Neural crest cell (in vitro differentiated cells): ENCODE measurements around the gene NR1H4. TPM values are rescaled to one million over a fixed set of nuclear protein-coding genes. Genes with fewer than 3 reads are reported as not detected.
"Not testable (repeated sequence)": the region's sequence is repeated elsewhere in the genome, so short reads cannot be mapped to it uniquely, and the experiment has no call there.

Source experiments
- DNase-seq: peaks from one replicate; pipeline ENCODE4 v3.0.0; 2021; ENCODE audit warnings: low read depth, mixed read lengths, low spot score
- H3K27ac Mint-ChIP-seq: one replicate; pipeline ENCODE4 v1.8.0; 2021; ENCODE audit warnings: mild to moderate bottlenecking, mixed read lengths; ENCODE audit not compliant: unreplicated experiment
- H3K27me3 Mint-ChIP-seq: 2 replicates; pipeline ENCODE4 v1.8.0; 2021; ENCODE audit warnings: low read depth, mild to moderate bottlenecking, mixed read lengths
- H3K36me3 Mint-ChIP-seq: 2 replicates; pipeline ENCODE4 v1.8.0; 2021; ENCODE audit warnings: low read depth, mild to moderate bottlenecking, mixed read lengths
- H3K4me1 Mint-ChIP-seq: 2 replicates; pipeline ENCODE4 v1.8.0; 2021; ENCODE audit warnings: mixed read lengths
- H3K4me3 Mint-ChIP-seq: one replicate; pipeline ENCODE4 v1.8.0; 2021; ENCODE audit warnings: mild to moderate bottlenecking, mixed read lengths
- H3K9me3 Mint-ChIP-seq: 2 replicates; pipeline ENCODE4 v1.8.0; 2021; ENCODE audit warnings: mixed read lengths
- total RNA-seq: library from RNA; stranded (reverse); gene quantifications from 2 replicates; pipeline ENCODE4 v1.2.1, GENCODE V29; 2021
- TF ChIP-seq, protein P1 (sequence below): fragments of 200-600 bp; sonication (generic); conservative IDR thresholded peaks from 2 replicates; pipeline ENCODE4 v1.5.0; 2021; ENCODE audit warnings: antibody characterized with exemption, mild to moderate bottlenecking

The NR1H4 gene
- total RNA-seq, 1 donor from 2014 or later = not detected

DNA sequence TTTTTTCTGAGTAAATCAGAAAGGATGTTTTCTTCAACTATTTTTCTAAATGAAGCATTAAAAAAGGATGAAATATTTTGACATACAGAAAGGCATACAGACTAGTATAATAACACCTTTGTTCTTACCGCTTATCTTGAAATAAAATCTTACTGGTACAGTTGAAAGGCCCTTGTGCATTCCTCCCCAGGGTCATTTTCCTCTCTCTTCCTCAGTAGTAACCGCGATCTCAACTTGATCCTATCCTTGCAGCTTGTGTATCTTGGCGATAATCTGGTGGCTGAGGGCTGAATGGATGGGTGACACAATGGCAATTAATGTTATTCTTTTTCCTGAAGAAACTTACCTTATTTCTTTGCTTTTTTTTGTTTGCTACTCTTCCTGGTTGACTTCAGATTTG is 118.3 kb downstream of the NR1H4 start:
- H3K36me3 Mint-ChIP-seq = peaks cover 32% of the 10 kb centered on the region
- H3K27ac Mint-ChIP-seq = peak overlapping the region; percentile 85
- DNase-seq = no peak
- no peak overlapping the region for H3K4me3 Mint-ChIP-seq
- H3K27me3 Mint-ChIP-seq = no peaks in the 10 kb centered on the region
- H3K4me1 Mint-ChIP-seq = peaks cover 44% of the 10 kb centered on the region
- TF ChIP-seq, protein P1, sequence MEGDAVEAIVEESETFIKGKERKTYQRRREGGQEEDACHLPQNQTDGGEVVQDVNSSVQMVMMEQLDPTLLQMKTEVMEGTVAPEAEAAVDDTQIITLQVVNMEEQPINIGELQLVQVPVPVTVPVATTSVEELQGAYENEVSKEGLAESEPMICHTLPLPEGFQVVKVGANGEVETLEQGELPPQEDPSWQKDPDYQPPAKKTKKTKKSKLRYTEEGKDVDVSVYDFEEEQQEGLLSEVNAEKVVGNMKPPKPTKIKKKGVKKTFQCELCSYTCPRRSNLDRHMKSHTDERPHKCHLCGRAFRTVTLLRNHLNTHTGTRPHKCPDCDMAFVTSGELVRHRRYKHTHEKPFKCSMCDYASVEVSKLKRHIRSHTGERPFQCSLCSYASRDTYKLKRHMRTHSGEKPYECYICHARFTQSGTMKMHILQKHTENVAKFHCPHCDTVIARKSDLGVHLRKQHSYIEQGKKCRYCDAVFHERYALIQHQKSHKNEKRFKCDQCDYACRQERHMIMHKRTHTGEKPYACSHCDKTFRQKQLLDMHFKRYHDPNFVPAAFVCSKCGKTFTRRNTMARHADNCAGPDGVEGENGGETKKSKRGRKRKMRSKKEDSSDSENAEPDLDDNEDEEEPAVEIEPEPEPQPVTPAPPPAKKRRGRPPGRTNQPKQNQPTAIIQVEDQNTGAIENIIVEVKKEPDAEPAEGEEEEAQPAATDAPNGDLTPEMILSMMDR = no peak
- peaks cover 18% of the 10 kb centered on the region for H3K9me3 Mint-ChIP-seq

DNA sequence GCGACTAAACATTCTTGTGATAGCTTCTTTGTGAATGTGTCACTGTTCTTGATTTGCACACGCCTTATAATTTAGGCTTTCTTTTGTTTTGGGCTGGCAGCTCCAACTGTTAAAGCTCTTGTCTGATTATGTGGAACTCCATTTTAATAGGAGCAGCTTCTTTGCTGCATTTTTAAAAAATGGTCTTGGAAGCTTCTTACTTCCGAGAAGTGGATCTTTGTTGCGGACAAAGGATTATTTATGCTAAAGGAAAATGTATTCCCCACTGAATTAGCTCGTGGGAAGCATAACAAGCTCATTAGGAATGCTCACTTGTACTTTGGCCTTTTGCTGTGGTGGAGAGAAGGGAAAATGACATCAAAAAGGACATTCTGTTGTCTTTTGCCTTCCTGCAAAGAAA is 119.8 kb downstream of the NR1H4 start:
- H3K4me1 Mint-ChIP-seq = peaks cover 45% of the 10 kb centered on the region
- peak overlapping the region; percentile 79 for H3K4me3 Mint-ChIP-seq
- peaks cover 11% of the 10 kb centered on the region for H3K9me3 Mint-ChIP-seq
- H3K36me3 Mint-ChIP-seq = peaks cover 22% of the 10 kb centered on the region
- TF ChIP-seq, protein P1 = no peak
- peak overlapping the region; percentile 93 for H3K27ac Mint-ChIP-seq
- H3K27me3 Mint-ChIP-seq = no peaks in the 10 kb centered on the region
- no peak for DNase-seq

DNA sequence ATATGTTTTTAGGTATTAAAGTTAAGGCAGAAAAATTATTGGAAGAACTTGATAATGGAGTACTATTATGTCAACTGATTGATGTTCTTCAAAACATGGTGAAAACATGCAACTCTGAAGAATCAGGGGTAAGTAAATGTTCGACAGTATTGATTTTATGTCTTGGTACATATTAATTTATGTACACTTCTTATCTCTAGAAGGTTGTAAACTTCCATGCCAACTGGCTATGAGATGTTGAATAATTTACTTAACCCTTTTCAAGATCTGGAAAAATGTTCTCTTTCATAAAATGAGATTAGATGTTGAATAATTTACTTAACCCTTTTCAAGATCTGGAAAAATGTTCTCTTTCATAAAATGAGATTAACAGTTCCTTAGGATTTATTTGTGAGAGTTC is 128.0 kb downstream of the NR1H4 start:
- H3K4me1 Mint-ChIP-seq = peaks cover 5% of the 10 kb centered on the region
- H3K4me3 Mint-ChIP-seq = no peak overlapping the region
- no peaks in the 10 kb centered on the region for H3K27me3 Mint-ChIP-seq
- H3K27ac Mint-ChIP-seq = no peak overlapping the region
- H3K9me3 Mint-ChIP-seq = peaks cover 5% of the 10 kb centered on the region
- TF ChIP-seq, protein P1 = no peak
- peaks cover 26% of the 10 kb centered on the region for H3K36me3 Mint-ChIP-seq
- DNase-seq = no peak

DNA sequence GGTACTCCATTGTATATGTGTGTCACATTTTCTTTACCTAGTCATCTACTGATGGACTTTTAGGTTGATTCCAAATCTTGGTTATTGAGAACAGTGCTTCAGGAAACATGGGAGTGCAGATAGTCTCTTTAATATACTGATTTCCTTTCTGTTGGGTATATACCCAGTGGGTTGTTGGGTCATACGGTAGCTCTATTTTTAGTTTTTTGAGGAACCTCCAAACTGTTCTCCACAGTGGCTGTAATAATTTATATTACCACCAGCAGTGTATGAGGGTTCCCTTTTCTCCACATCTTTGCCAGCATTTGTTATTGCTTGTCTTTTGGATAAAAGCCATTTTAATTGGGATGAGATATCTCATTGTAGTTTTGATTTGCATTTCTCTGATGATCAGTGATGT is 129.3 kb downstream of the NR1H4 start:
- H3K36me3 Mint-ChIP-seq = peaks cover 35% of the 10 kb centered on the region
- H3K4me1 Mint-ChIP-seq, H3K27ac Mint-ChIP-seq, DNase-seq, H3K4me3 Mint-ChIP-seq, H3K9me3 Mint-ChIP-seq, H3K27me3 Mint-ChIP-seq: not testable (repeated sequence)

- Mint-ChIP-seq H3K9me3 (peaks cover 5% of the 10 kb centered on the region), H3K4me1 (no peaks in the 10 kb centered on the region), H3K4me3 (no peak overlapping the region), H3K27ac (peak overlapping the region; percentile 12), H3K36me3 (peaks cover 35% of the 10 kb centered on the region), H3K27me3 (no peaks in the 10 kb centered on the region)
- no peak for DNase-seq
- TF ChIP-seq, protein P1 = no peak
Measured at GRCh38 chr12:100608776-100609175, 135.1 kb downstream of the NR1H4 start.

- peaks cover 34% of the 10 kb centered on the region for H3K36me3 Mint-ChIP-seq
- no peak overlapping the region for H3K27ac Mint-ChIP-seq
- H3K4me1 Mint-ChIP-seq = no peaks in the 10 kb centered on the region
- H3K4me3 Mint-ChIP-seq = no peak overlapping the region
- H3K27me3 Mint-ChIP-seq = no peaks in the 10 kb centered on the region
- TF ChIP-seq, protein P1 = no peak
- no peak for DNase-seq
- peaks cover 3% of the 10 kb centered on the region for H3K9me3 Mint-ChIP-seq
Measured at GRCh38 chr12:100610666-100611430, 137.2 kb downstream of the NR1H4 start.
